HG02885 (cell line): ENCODE measurements around the gene RAMACL.
"Not testable (repeated sequence)": the region's sequence is repeated elsewhere in the genome, so short reads cannot be mapped to it uniquely, and the experiment has no call there.

ENCODE experiments used
- ATAC-seq: cut with Tn5 transposase; IDR thresholded peaks from one replicate; pipeline ENCODE4 v1.9.1; 2021; ENCODE audit warnings: mild to moderate bottlenecking; ENCODE audit not compliant: unreplicated experiment, poor library complexity

RAMACL gene

GRCh38 chr6:166586424-166587156 lies at the start of gene RAMACL:
RAMACL (minus strand) TSS chr6:166586678; CDS start chr6:166586477, 201 bp downstream.
- ATAC-seq, result peak; percentile 75

GRCh38 chr6:166635013-166635970 lies 48.8 kb upstream of the RAMACL start:
- ATAC-seq, result no peak

- ATAC-seq, result not testable (repeated sequence)
These were observed 48.1 kb upstream of the RAMACL start for GRCh38 chr6:166634581-166634980.

GRCh38 chr6:166633732-166634535 lies 47.5 kb upstream of the RAMACL start:
- no peak for ATAC-seq

GRCh38 chr6:166632731-166633130 lies 46.3 kb upstream of the RAMACL start:
- ATAC-seq, result no peak

GRCh38 chr6:166630462-166630861 lies 44.0 kb upstream of the RAMACL start:
- ATAC-seq, result no peak

- no peak for ATAC-seq
These were observed 43.1 kb upstream of the RAMACL start for GRCh38 chr6:166629628-166630027.

GRCh38 chr6:166627875-166628801 lies 41.7 kb upstream of the RAMACL start:
- peak; percentile 28 for ATAC-seq

- peak; percentile 83 for ATAC-seq
These were observed 40.8 kb upstream of the RAMACL start, which contains the start of gene RPS6KA2 for GRCh38 chr6:166627033-166627874. RPS6KA2 (minus strand) TSS chr6:166627251; CDS start chr6:166627019, 232 bp downstream.

- ATAC-seq, result no peak
These were observed 39.9 kb upstream of the RAMACL start for GRCh38 chr6:166626177-166627032.

GRCh38 chr6:166625356-166625755 lies 38.9 kb upstream of the RAMACL start:
- no peak for ATAC-seq

- ATAC-seq, result no peak
These were observed 37.8 kb upstream of the RAMACL start for GRCh38 chr6:166624275-166624674.

GRCh38 chr6:166623318-166623717 lies 36.8 kb upstream of the RAMACL start:
- no peak for ATAC-seq

- ATAC-seq, result no peak
These were observed 34.6 kb upstream of the RAMACL start for GRCh38 chr6:166621114-166621540.

GRCh38 chr6:166620478-166621113 lies 34.1 kb upstream of the RAMACL start:
- no peak for ATAC-seq

- no peak for ATAC-seq
These were observed 33.4 kb upstream of the RAMACL start for GRCh38 chr6:166619912-166620311.
